ENCODE results near the gene LGSN.
"Not testable (repeated sequence)": the region's sequence is repeated elsewhere in the genome, so short reads cannot be mapped to it uniquely, and the experiment has no call there.

- not testable (repeated sequence) for TF ChIP-seq EZH2 (IDR thresholded peaks at IDR 0.05; ENCODE audit: borderline replicate concordance, control insufficient read depth, low read depth, low read length); NFIC (IDR thresholded peaks at IDR 0.05; ENCODE audit: low read depth, low read length); POLR2AphosphoS5 (IDR thresholded peaks at IDR 0.05; ENCODE audit: low read length); CTCF (IDR thresholded peaks at IDR 0.05 in 2 of 3, conservative IDR thresholded peaks at IDR 0.05 in 1 of 3; ENCODE audit: control insufficient read depth in 2 of 3, extremely low read depth in 1 of 3, insufficient read depth in 1 of 3, low read depth in 3 of 3, low read length in 3 of 3); POLR2A (IDR thresholded peaks at IDR 0.05; ENCODE audit: low read depth, low read length); NR2C1 (IDR thresholded peaks at IDR 0.05); ZNF24 (IDR thresholded peaks at IDR 0.05); FOS (IDR thresholded peaks at IDR 0.05; ENCODE audit: borderline replicate concordance, extremely low read depth, insufficient read length); CREB1 (IDR thresholded peaks at IDR 0.05; ENCODE audit: low read depth); EP300 (IDR thresholded peaks at IDR 0.05; ENCODE audit: borderline replicate concordance in 1 of 2, control insufficient read depth in 1 of 2, low read depth in 2 of 2, low read length in 2 of 2); ZNF384 (IDR thresholded peaks at IDR 0.05; ENCODE audit: borderline replicate concordance, low read depth, low read length); TCF12 (IDR thresholded peaks at IDR 0.05; ENCODE audit: low read depth, low read length); ZSCAN29 (IDR thresholded peaks at IDR 0.05)
Measured at GRCh38 chr6:63227928-63228894, 91.6 kb downstream of the LGSN start.
